Measurements from ENCODE around the gene STK11IP. TPM values are rescaled to one million over a fixed set of nuclear protein-coding genes. Genes with fewer than 3 reads are reported as not detected.

STK11IP gene
- total and polyA plus RNA-seq, 2 of the 4 experiments (the other 2 are of a cell fraction), result 14.5 to 19.7 TPM

- H3K4me1 ChIP-seq (ENCODE audit: control insufficient read depth, insufficient read depth, low read length), result no peaks in the 10 kb centered on the region
- H3K18ac ChIP-seq (ENCODE audit: low read depth, low read length), result no peak overlapping the region
- ChIA-PET CTCF (no interaction called here), POLR2A (ENCODE audit: unreplicated experiment) (no interaction called here)
- H3K4ac ChIP-seq (ENCODE audit: low read depth, low read length), result no peak overlapping the region
- H3K56ac ChIP-seq (ENCODE audit: extremely low read depth, insufficient read depth, low read length), result no peak overlapping the region
- H3K23ac ChIP-seq (ENCODE audit: low read depth, low read length), result no peak overlapping the region
- H3K14ac ChIP-seq (replicated peaks; ENCODE audit: low read depth, low read length), result no peak overlapping the region
- no peak overlapping the region for H4K91ac ChIP-seq (ENCODE audit: insufficient read depth, low read depth, low read length)
- TF ChIP-seq POLR2A (IDR thresholded peaks at IDR 0.05; ENCODE audit: low read depth, low read length), result no peak
- TF ChIP-seq ELK1 (IDR thresholded peaks at IDR 0.05; ENCODE audit: borderline replicate concordance, low read depth, low read length), result no peak
- H3K79me1 ChIP-seq (ENCODE audit: low read depth in 1 of 2, low read length in 2 of 2), result no peaks in the 10 kb centered on the region
- in situ Hi-C loops (cut with MboI; ENCODE audit: low sequenced_read_pairs), result no loop called here
- H3K4me3 ChIP-seq (ENCODE audit: insufficient read depth, low read depth, low read length), result no peak overlapping the region
- no peak overlapping the region for H2BK120ac ChIP-seq (ENCODE audit: low read depth, low read length)
- BruUV-seq (replicated peaks), result no TSS peak
- no peaks in the 10 kb centered on the region for H3K9me3 ChIP-seq (ENCODE audit: control insufficient read depth, insufficient read depth, low read length)
- H4K20me1 ChIP-seq (ENCODE audit: insufficient read depth, low read length), result no peaks in the 10 kb centered on the region
- H2AK5ac ChIP-seq (ENCODE audit: low read depth, low read length), result no peak overlapping the region
- no peak overlapping the region for H4K5ac ChIP-seq (ENCODE audit: low read depth, low read length)
- H3K27ac ChIP-seq (ENCODE audit: insufficient read depth, low read length), result no peak overlapping the region
- H3K36me3 ChIP-seq (ENCODE audit: control insufficient read depth, insufficient read depth, low read length), result peaks cover 19% of the 10 kb centered on the region; the same call in 1 of the 2 replicates
- ATAC-seq (ENCODE audit: low read depth) (no peak), DNase-seq (no peak)
- no CpG with 5 or more reads among the region's 3 CpGs for WGBS, 2 experiments (ENCODE audit: extremely low coverage in 2 of 2, insufficient read length in 1 of 2)
- no peaks in the 10 kb centered on the region for H3K9me1 ChIP-seq (ENCODE audit: insufficient read depth, low read length)
- H2BK20ac ChIP-seq (ENCODE audit: low read depth, low read length), result no peak overlapping the region
- no peak overlapping the region for H2AK9ac ChIP-seq (replicated peaks; ENCODE audit: low read depth, low read length, poor library complexity)
- no peak overlapping the region for H2BK5ac ChIP-seq (ENCODE audit: low read depth, low read length, poor library complexity, severe bottlenecking)
- peak overlapping the region; percentile 53 for H2AFZ ChIP-seq (replicated peaks; ENCODE audit: low read length, poor library complexity)
- intact Hi-C loops (cut with micrococcal nuclease), result no loop called here
- no peak overlapping the region for H3K4me2 ChIP-seq (ENCODE audit: low read depth, low read length)
- H4K8ac ChIP-seq (ENCODE audit: low read depth in 2 of 2, low read length in 2 of 2), result no peak overlapping the region
- H2BK15ac ChIP-seq (ENCODE audit: low read depth, low read length), result no peak overlapping the region
- dilution Hi-C loops (cut with HindIII; ENCODE audit: low sequenced_read_pairs, unreplicated experiment), result no loop called here
- H3K27me3 ChIP-seq (ENCODE audit: control insufficient read depth, insufficient read depth, low read length), result peaks cover 16% of the 10 kb centered on the region
- no peak overlapping the region for H3K9ac ChIP-seq (ENCODE audit: low read depth, low read length)
These were observed 21.1 kb downstream of the STK11IP start for GRCh38 chr2:219618733-219619122.

Measured in IMR-90 (cell line).